ENCODE data around the gene NID2.

DNA sequence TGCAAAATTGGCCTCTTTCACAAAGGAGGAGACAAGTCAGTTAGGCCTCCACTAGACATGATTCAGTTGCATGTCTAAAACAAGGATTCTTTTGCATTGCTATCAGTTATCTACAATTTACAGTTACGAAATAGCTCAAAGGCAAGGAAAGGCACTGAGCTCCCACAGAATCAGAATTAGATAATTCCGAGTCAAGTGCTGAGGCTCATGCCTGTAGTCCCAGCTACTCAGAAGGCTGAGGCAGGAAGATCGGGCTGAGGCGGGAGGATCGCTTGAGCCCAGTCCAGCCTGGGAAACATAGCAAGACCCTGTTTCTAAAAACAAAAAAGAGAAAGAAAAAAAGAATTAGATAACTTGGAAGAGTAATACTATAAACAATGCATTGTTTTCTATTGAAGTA is 91.8 kb downstream of the NID2 start:
- TF ChIP-seq TAF1 (IDR thresholded peaks at IDR 0.05; ENCODE audit: borderline replicate concordance, insufficient read depth, low read length) (no peak), POLR2AphosphoS5 (IDR thresholded peaks at IDR 0.05; ENCODE audit: low read depth, low read length) (no peak), FOXP2 (optimal IDR thresholded peaks at IDR 0.05; ENCODE audit: borderline replicate concordance, extremely low read depth, extremely low read length, insufficient read depth) (no peak), SIN3A (IDR thresholded peaks at IDR 0.05; ENCODE audit: borderline replicate concordance, insufficient read depth, low read length) (no peak)
- TF ChIP-seq, protein P1, sequence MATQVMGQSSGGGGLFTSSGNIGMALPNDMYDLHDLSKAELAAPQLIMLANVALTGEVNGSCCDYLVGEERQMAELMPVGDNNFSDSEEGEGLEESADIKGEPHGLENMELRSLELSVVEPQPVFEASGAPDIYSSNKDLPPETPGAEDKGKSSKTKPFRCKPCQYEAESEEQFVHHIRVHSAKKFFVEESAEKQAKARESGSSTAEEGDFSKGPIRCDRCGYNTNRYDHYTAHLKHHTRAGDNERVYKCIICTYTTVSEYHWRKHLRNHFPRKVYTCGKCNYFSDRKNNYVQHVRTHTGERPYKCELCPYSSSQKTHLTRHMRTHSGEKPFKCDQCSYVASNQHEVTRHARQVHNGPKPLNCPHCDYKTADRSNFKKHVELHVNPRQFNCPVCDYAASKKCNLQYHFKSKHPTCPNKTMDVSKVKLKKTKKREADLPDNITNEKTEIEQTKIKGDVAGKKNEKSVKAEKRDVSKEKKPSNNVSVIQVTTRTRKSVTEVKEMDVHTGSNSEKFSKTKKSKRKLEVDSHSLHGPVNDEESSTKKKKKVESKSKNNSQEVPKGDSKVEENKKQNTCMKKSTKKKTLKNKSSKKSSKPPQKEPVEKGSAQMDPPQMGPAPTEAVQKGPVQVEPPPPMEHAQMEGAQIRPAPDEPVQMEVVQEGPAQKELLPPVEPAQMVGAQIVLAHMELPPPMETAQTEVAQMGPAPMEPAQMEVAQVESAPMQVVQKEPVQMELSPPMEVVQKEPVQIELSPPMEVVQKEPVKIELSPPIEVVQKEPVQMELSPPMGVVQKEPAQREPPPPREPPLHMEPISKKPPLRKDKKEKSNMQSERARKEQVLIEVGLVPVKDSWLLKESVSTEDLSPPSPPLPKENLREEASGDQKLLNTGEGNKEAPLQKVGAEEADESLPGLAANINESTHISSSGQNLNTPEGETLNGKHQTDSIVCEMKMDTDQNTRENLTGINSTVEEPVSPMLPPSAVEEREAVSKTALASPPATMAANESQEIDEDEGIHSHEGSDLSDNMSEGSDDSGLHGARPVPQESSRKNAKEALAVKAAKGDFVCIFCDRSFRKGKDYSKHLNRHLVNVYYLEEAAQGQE (IDR thresholded peaks at IDR 0.05; ENCODE audit: insufficient read depth in 1 of 2, low read depth in 2 of 2, low read length in 2 of 2) = no peak

Measured in PFSK-1 (cell line).